GM18520 (cell line): ENCODE results near the gene HAGH.

ENCODE experiments used
- ATAC-seq: cut with Tn5 transposase; IDR thresholded peaks from one replicate; pipeline ENCODE4 v1.9.1; 2021; ENCODE audit not compliant: unreplicated experiment

The HAGH gene

GRCh38 chr16:1763521-1764511 lies 62.8 kb downstream of the HAGH start:
- no peak for ATAC-seq

- ATAC-seq: no peak
Observed at GRCh38 chr16:1762879-1763520, 63.6 kb downstream of the HAGH start.

- ATAC-seq: no peak
Observed at GRCh38 chr16:1762196-1762878, 64.3 kb downstream of the HAGH start.

GRCh38 chr16:1761751-1762150 lies 64.9 kb downstream of the HAGH start:
- ATAC-seq: no peak

GRCh38 chr16:1760911-1761310 lies 65.7 kb downstream of the HAGH start:
- ATAC-seq: no peak

- no peak for ATAC-seq
Observed at GRCh38 chr16:1759511-1759910, 67.1 kb downstream of the HAGH start.

- no peak for ATAC-seq
Observed at GRCh38 chr16:1758923-1759322, 67.7 kb downstream of the HAGH start.

- ATAC-seq: no peak
Observed at GRCh38 chr16:1757714-1758461, 68.7 kb downstream of the HAGH start.
